Measurements from ENCODE around the gene RGP1.

RGP1 gene

GRCh38 chr9:35789541-35789940 is 40.5 kb downstream of the RGP1 start:
- Histone ChIP-seq H3K27me3 (replicated peaks in 2 of 5; ENCODE audit: control insufficient read depth in 4 of 5, insufficient read depth in 5 of 5, low read length in 4 of 5) (peaks cover 0 to 3% (median 0%) of the 10 kb centered on the region in 5 experiments), H3K36me3 (ENCODE audit: control insufficient read depth in 4 of 4, insufficient read depth in 4 of 4, low read length in 3 of 4) (peaks cover 0 to 14% (median 7%) of the 10 kb centered on the region in 4 experiments), H3K4me1 (ENCODE audit: control extremely low read depth in 1 of 4, control insufficient read depth in 4 of 4, insufficient read depth in 4 of 4, low read length in 3 of 4) (peaks cover 0 to 18% (median 10%) of the 10 kb centered on the region in 4 experiments), H3K4me3 (ENCODE audit: control insufficient read depth in 1 of 7, extremely low read depth in 1 of 7, insufficient read depth in 4 of 7, low read depth in 2 of 7, low read length in 6 of 7) (no peak overlapping the region), H3K9me3 (ENCODE audit: control extremely low read depth in 1 of 5, control insufficient read depth in 4 of 5, insufficient read depth in 2 of 5, low read depth in 1 of 5, low read length in 4 of 5) (no peaks in the 10 kb centered on the region), H3K27ac (ENCODE audit: insufficient read depth in 1 of 2, low read depth in 1 of 2, low read length in 2 of 2, poor library complexity in 1 of 2, severe bottlenecking in 2 of 2) (no peak overlapping the region)
- POLR2A ChIA-PET: interaction anchor here (0.6 to 1.2 kb wide), 2 partner anchors 37 to 77 kb away, joined by 3 read pairs; no protein-coding TSS in a partner anchor
- DNase-seq: peak in 2 of 3 donors; percentile 24 to 32
- no CpG with 5 or more reads among the region's 2 CpGs for WGBS (ENCODE audit: insufficient coverage)
- CTCF ChIA-PET: interaction anchor here (0.6 to 7.4 kb wide), 40 partner anchors 8 to 156 kb away, joined by 3 to 103 read pairs (median 6); partner anchors contain the start of genes HINT2, MSMP, OR13J1 and SPAG8

- POLR2A ChIA-PET: interaction anchor here (0.6 to 1.2 kb wide), 2 partner anchors 36 to 78 kb away, joined by 3 read pairs; no protein-coding TSS in a partner anchor
- DNase-seq: no peak
- no peak overlapping the region for H3K4me3 ChIP-seq (ENCODE audit: control insufficient read depth in 1 of 7, extremely low read depth in 1 of 7, insufficient read depth in 4 of 7, low read depth in 2 of 7, low read length in 6 of 7)
- CTCF ChIA-PET: interaction anchor here (0.6 to 7.4 kb wide), 37 partner anchors 8 to 159 kb away, joined by 3 to 103 read pairs (median 6); partner anchors contain the start of genes HINT2, MSMP, OR13J1 and SPAG8
- no peaks in the 10 kb centered on the region for H3K9me3 ChIP-seq (ENCODE audit: control extremely low read depth in 1 of 5, control insufficient read depth in 4 of 5, insufficient read depth in 2 of 5, low read depth in 1 of 5, low read length in 4 of 5)
- WGBS (ENCODE audit: insufficient coverage): 43% methylated on average over 4 of the region's 4 CpGs
- no peak overlapping the region for H3K27ac ChIP-seq (ENCODE audit: insufficient read depth in 1 of 2, low read depth in 1 of 2, low read length in 2 of 2, poor library complexity in 1 of 2, severe bottlenecking in 2 of 2)
- peaks cover 0 to 14% (median 7%) of the 10 kb centered on the region in 4 experiments for H3K36me3 ChIP-seq (ENCODE audit: control insufficient read depth in 4 of 4, insufficient read depth in 4 of 4, low read length in 3 of 4)
- peaks cover 0 to 3% (median 0%) of the 10 kb centered on the region in 5 experiments for H3K27me3 ChIP-seq (replicated peaks in 2 of 5; ENCODE audit: control insufficient read depth in 4 of 5, insufficient read depth in 5 of 5, low read length in 4 of 5)
- peaks cover 0 to 18% (median 10%) of the 10 kb centered on the region in 4 experiments for H3K4me1 ChIP-seq (ENCODE audit: control extremely low read depth in 1 of 4, control insufficient read depth in 4 of 4, insufficient read depth in 4 of 4, low read length in 3 of 4)
Observed at GRCh38 chr9:35790025-35790384, 40.9 kb downstream of the RGP1 start.

GRCh38 chr9:35790385-35791296 is 41.6 kb downstream of the RGP1 start:
- peaks cover 0 to 11% (median 5%) of the 10 kb centered on the region in 4 experiments for H3K36me3 ChIP-seq (ENCODE audit: control insufficient read depth in 4 of 4, insufficient read depth in 4 of 4, low read length in 3 of 4)
- H3K4me3 ChIP-seq (ENCODE audit: control insufficient read depth in 1 of 7, extremely low read depth in 1 of 7, insufficient read depth in 4 of 7, low read depth in 2 of 7, low read length in 6 of 7): peak overlapping the region in 1 of 7 experiments; percentile 35
- ChIA-PET POLR2A (interaction anchor here (1.2 kb wide), 1 partner anchor 36 kb away, joined by 3 read pairs; no protein-coding TSS in a partner anchor), CTCF (interaction anchor here (0.5 to 7.4 kb wide), 37 partner anchors 9 to 158 kb away, joined by 3 to 103 read pairs (median 6); partner anchors contain the start of genes HINT2, MSMP, OR13J1 and SPAG8)
- DNase-seq: peak; percentile 68 to 80 (median 72)
- peaks cover 0 to 18% (median 10%) of the 10 kb centered on the region in 4 experiments for H3K4me1 ChIP-seq (ENCODE audit: control extremely low read depth in 1 of 4, control insufficient read depth in 4 of 4, insufficient read depth in 4 of 4, low read length in 3 of 4)
- H3K9me3 ChIP-seq (ENCODE audit: control extremely low read depth in 1 of 5, control insufficient read depth in 4 of 5, insufficient read depth in 2 of 5, low read depth in 1 of 5, low read length in 4 of 5): no peaks in the 10 kb centered on the region
- 60% methylated on average over 34 of the region's 37 CpGs for WGBS (ENCODE audit: insufficient coverage)
- peaks cover 0 to 3% (median 0%) of the 10 kb centered on the region in 5 experiments for H3K27me3 ChIP-seq (replicated peaks in 2 of 5; ENCODE audit: control insufficient read depth in 4 of 5, insufficient read depth in 5 of 5, low read length in 4 of 5)
- no peak overlapping the region for H3K27ac ChIP-seq (ENCODE audit: insufficient read depth in 1 of 2, low read depth in 1 of 2, low read length in 2 of 2, poor library complexity in 1 of 2, severe bottlenecking in 2 of 2)

- H3K4me3 ChIP-seq (ENCODE audit: control insufficient read depth in 1 of 7, extremely low read depth in 1 of 7, insufficient read depth in 4 of 7, low read depth in 2 of 7, low read length in 6 of 7): peak within 1 kb of the TSS in 3 of 7 experiments; percentile 35 to 70 (median 57)
- H3K27ac ChIP-seq (ENCODE audit: insufficient read depth in 1 of 2, low read depth in 1 of 2, low read length in 2 of 2, poor library complexity in 1 of 2, severe bottlenecking in 2 of 2): no peak within 1 kb of the TSS
- DNase-seq: no peak
- peaks cover 0 to 3% (median 0%) of the 10 kb centered on the region in 5 experiments for H3K27me3 ChIP-seq (replicated peaks in 2 of 5; ENCODE audit: control insufficient read depth in 4 of 5, insufficient read depth in 5 of 5, low read length in 4 of 5)
- H3K36me3 ChIP-seq (ENCODE audit: control insufficient read depth in 4 of 4, insufficient read depth in 4 of 4, low read length in 3 of 4): peaks cover 0 to 7% (median 4%) of the 10 kb centered on the region in 4 experiments
- H3K4me1 ChIP-seq (ENCODE audit: control extremely low read depth in 1 of 4, control insufficient read depth in 4 of 4, insufficient read depth in 4 of 4, low read length in 3 of 4): peaks cover 0 to 18% (median 10%) of the 10 kb centered on the region in 4 experiments
- ChIA-PET POLR2A (no interaction called here), CTCF (interaction anchor here (1.2 to 2.8 kb wide), 6 partner anchors 21 to 91 kb away, joined by 4 to 28 read pairs (median 21); partner anchors contain the start of genes HINT2 and SPAG8)
- 13% methylated on average over 41 of the region's 64 CpGs for WGBS (ENCODE audit: insufficient coverage)
- no peaks in the 10 kb centered on the region for H3K9me3 ChIP-seq (ENCODE audit: control extremely low read depth in 1 of 5, control insufficient read depth in 4 of 5, insufficient read depth in 2 of 5, low read depth in 1 of 5, low read length in 4 of 5)
Observed at GRCh38 chr9:35791297-35791921, 42.3 kb downstream of the RGP1 start, which contains the start of gene NPR2. TSS of gene NPR2 (plus strand) at chr9:35791591. CDS start at chr9:35792409, 818 bp downstream.

- Histone ChIP-seq H3K36me3 (ENCODE audit: control insufficient read depth in 4 of 4, insufficient read depth in 4 of 4, low read length in 3 of 4) (peaks cover 0 to 7% (median 4%) of the 10 kb centered on the region in 4 experiments), H3K4me3 (ENCODE audit: control insufficient read depth in 1 of 7, extremely low read depth in 1 of 7, insufficient read depth in 4 of 7, low read depth in 2 of 7, low read length in 6 of 7) (peak overlapping the region in 2 of 7 experiments; percentile 57 to 70), H3K27ac (ENCODE audit: insufficient read depth in 1 of 2, low read depth in 1 of 2, low read length in 2 of 2, poor library complexity in 1 of 2, severe bottlenecking in 2 of 2) (no peak overlapping the region), H3K9me3 (ENCODE audit: control extremely low read depth in 1 of 5, control insufficient read depth in 4 of 5, insufficient read depth in 2 of 5, low read depth in 1 of 5, low read length in 4 of 5) (no peaks in the 10 kb centered on the region), H3K27me3 (replicated peaks in 2 of 5; ENCODE audit: control insufficient read depth in 4 of 5, insufficient read depth in 5 of 5, low read length in 4 of 5) (peaks cover 0 to 3% (median 0%) of the 10 kb centered on the region in 5 experiments), H3K4me1 (ENCODE audit: control extremely low read depth in 1 of 4, control insufficient read depth in 4 of 4, insufficient read depth in 4 of 4, low read length in 3 of 4) (peaks cover 0 to 18% (median 10%) of the 10 kb centered on the region in 4 experiments)
- POLR2A ChIA-PET: interaction anchor here (0.5 kb wide), 1 partner anchor 531 kb away, joined by 3 read pairs; no protein-coding TSS in a partner anchor
- DNase-seq: no peak
- CTCF ChIA-PET: interaction anchor here (0.7 to 2.8 kb wide), 11 partner anchors 9 to 111 kb away, joined by 3 to 28 read pairs (median 4); partner anchors contain the start of genes HINT2 and SPAG8
- 96% methylated on average over 28 of the region's 34 CpGs for WGBS (ENCODE audit: insufficient coverage)
Observed at GRCh38 chr9:35792024-35792813, 43.1 kb downstream of the RGP1 start.

- POLR2A ChIA-PET: interaction anchor here (0.5 kb wide), 1 partner anchor 531 kb away, joined by 3 read pairs; no protein-coding TSS in a partner anchor
- WGBS (ENCODE audit: insufficient coverage): 98% methylated on average over 12 of the region's 14 CpGs
- peaks cover 0 to 7% (median 4%) of the 10 kb centered on the region in 4 experiments for H3K36me3 ChIP-seq (ENCODE audit: control insufficient read depth in 4 of 4, insufficient read depth in 4 of 4, low read length in 3 of 4)
- DNase-seq: no peak
- H3K4me3 ChIP-seq (ENCODE audit: control insufficient read depth in 1 of 7, extremely low read depth in 1 of 7, insufficient read depth in 4 of 7, low read depth in 2 of 7, low read length in 6 of 7): no peak overlapping the region
- CTCF ChIA-PET: interaction anchor here (0.7 to 2.8 kb wide), 9 partner anchors 10 to 110 kb away, joined by 3 to 27 read pairs (median 4); partner anchors contain the start of genes HINT2 and SPAG8
- H3K9me3 ChIP-seq (ENCODE audit: control extremely low read depth in 1 of 5, control insufficient read depth in 4 of 5, insufficient read depth in 2 of 5, low read depth in 1 of 5, low read length in 4 of 5): no peaks in the 10 kb centered on the region
- peaks cover 0 to 18% (median 10%) of the 10 kb centered on the region in 4 experiments for H3K4me1 ChIP-seq (ENCODE audit: control extremely low read depth in 1 of 4, control insufficient read depth in 4 of 4, insufficient read depth in 4 of 4, low read length in 3 of 4)
- peaks cover 0 to 3% (median 0%) of the 10 kb centered on the region in 5 experiments for H3K27me3 ChIP-seq (replicated peaks in 2 of 5; ENCODE audit: control insufficient read depth in 4 of 5, insufficient read depth in 5 of 5, low read length in 4 of 5)
- H3K27ac ChIP-seq (ENCODE audit: insufficient read depth in 1 of 2, low read depth in 1 of 2, low read length in 2 of 2, poor library complexity in 1 of 2, severe bottlenecking in 2 of 2): no peak overlapping the region
Observed at GRCh38 chr9:35792826-35793225, 43.7 kb downstream of the RGP1 start.

Measured in common myeloid progenitor, CD34-positive (primary cell).